Gastrocnemius medialis (tissue), 4 donors: ENCODE results near the gene SCAMP1. TPM values are rescaled to one million over a fixed set of nuclear protein-coding genes. Genes with fewer than 3 reads are reported as not detected.

Experiments
- ATAC-seq, 2 donors: fragments of 150-250 bp; one replicate each; pipeline ENCODE4 v1.9.1; 2016
- DNase-seq, 2 donors: peaks; one replicate each; pipeline ENCODE4 v3.0.0-alpha.2; 2019
- H3K27ac ChIP-seq, 4 donors: fragments of 200-600 bp; sonication (generic); 1 replicate in 1 of 4; 2 replicates in 3 of 4; pipeline ENCODE4 v1.5.1; 2016 to 2018; ENCODE audit warnings: mild to moderate bottlenecking in 2 of 4, moderate library complexity in 1 of 4
- H3K27me3 ChIP-seq, 3 donors: fragments of 200-600 bp; sonication (generic) in 2 of 3; 1 replicate in 1 of 3; 2 replicates in 2 of 3; pipeline versions ENCODE4 v1.5.1 to v1.6.0; 2016 to 2019; ENCODE audit warnings: mild to moderate bottlenecking in 1 of 3, moderate library complexity in 1 of 3
- H3K36me3 ChIP-seq, 2 donors: fragments of 200-600 bp; sonication (generic) in 1 of 2; one replicate each; pipeline ENCODE4 v1.5.1; 2017 to 2018
- H3K4me1 ChIP-seq, 2 donors: fragments of 200-600 bp; sonication (generic) in 1 of 2; one replicate each; pipeline ENCODE4 v1.5.1; 2016 to 2017; ENCODE audit warnings: mild to moderate bottlenecking in 2 of 2
- H3K4me3 ChIP-seq, 4 donors: fragments of 200-600 bp; sonication (generic) in 3 of 4; 1 replicate in 1 of 4; 2 replicates in 3 of 4; pipeline ENCODE4 v1.5.1; 2016 to 2019; ENCODE audit warnings: mild to moderate bottlenecking in 2 of 4
- H3K9me3 ChIP-seq, 3 donors: fragments of 200-600 bp; sonication (generic) in 2 of 3; 1 replicate in 1 of 3; 2 replicates in 2 of 3; pipeline ENCODE4 v1.5.1; 2016 to 2019
- POLR2A ChIP-seq, 2 donors: fragments of 450-650 bp; IDR thresholded peaks; one replicate each; pipeline ENCODE4 v1.6.1; 2017; ENCODE audit warnings: antibody characterized with exemption in 2 of 2, mild to moderate bottlenecking in 2 of 2, moderate library complexity in 2 of 2
- in situ Hi-C, 4 donors: fragments of 200-750 bp; cut with MboI; loops; one replicate each; pipeline versions ENCODE4 v1.15.0 to v1.8.0; 2017; ENCODE audit warnings: low sequenced_read_pairs in 4 of 4
- intact Hi-C: fragments of 100-400 bp; cut with DNase I; formaldehyde crosslinking; loops from one replicate; pipeline ENCODE4 v1.15.1; 2023; ENCODE audit warnings: low total_unique reads
- total RNA-seq, 4 donors: library from RNA; depleted of rRNA; stranded (reverse); fragments of >200 nt; gene quantifications; one replicate each; pipeline versions ENCODE4 v1.1.0 to v1.2.3, GENCODE V29; 2016
- TF ChIP-seq, protein P1 (sequence below), 5 experiments: fragments of 450-650 bp in 3 of 5; fragments of 200-600 bp in 2 of 5; sonication (generic) in 2 of 5; IDR thresholded peaks in 4 of 5; conservative IDR thresholded peaks in 1 of 5; 1 replicate in 4 of 5; 2 replicates in 1 of 5; pipeline ENCODE4 v1.5.1; 2016 to 2019; ENCODE audit warnings: antibody characterized with exemption in 5 of 5, mild to moderate bottlenecking in 3 of 5, moderate library complexity in 3 of 5

SCAMP1 gene
- total RNA-seq, 4 donors from 2014 or later, result 17.5 to 35.2 (median 22.0) TPM

DNA sequence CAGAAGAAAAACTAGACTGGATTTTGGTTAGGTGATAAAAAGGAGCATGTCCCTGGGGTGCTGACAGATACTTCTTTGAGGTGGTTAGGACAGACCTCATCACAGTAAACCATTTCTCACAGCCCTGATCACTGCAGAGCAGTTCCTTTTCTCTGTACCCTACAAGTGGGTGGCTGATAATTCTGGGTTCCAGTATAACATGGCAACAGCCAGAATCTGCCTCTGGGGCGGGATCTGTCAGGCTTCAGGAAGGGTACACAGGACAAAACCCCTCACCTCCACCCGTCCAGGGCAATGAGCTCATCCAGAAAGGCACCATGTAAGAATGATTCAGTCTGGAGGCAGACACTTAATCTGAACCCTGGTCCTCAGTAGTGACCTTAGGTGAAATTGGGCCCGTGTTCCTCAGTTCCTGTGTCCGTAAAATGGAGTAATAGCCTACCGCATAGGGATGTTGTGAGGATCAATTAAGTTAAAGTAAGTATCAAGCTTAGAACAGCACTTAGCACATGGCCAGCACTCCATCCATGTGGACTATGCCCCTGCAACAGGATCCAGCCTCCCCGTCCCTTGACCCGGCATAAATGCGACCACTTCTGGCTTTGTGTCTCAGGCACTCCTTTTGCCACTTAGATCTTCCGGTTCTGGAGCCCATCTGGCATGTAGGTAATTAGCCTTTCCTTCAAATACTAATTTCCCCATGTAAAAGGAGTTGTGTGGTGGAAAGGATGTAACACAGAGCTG, 159.0 kb downstream of the SCAMP1 start:
- H3K4me3 ChIP-seq, result no peak overlapping the region
- H3K27me3 ChIP-seq, result no peaks in the 10 kb centered on the region
- H3K9me3 ChIP-seq, result no peaks in the 10 kb centered on the region
- TF ChIP-seq POLR2A (IDR thresholded peaks at IDR 0.05), result no peak
- TF ChIP-seq, protein P1, sequence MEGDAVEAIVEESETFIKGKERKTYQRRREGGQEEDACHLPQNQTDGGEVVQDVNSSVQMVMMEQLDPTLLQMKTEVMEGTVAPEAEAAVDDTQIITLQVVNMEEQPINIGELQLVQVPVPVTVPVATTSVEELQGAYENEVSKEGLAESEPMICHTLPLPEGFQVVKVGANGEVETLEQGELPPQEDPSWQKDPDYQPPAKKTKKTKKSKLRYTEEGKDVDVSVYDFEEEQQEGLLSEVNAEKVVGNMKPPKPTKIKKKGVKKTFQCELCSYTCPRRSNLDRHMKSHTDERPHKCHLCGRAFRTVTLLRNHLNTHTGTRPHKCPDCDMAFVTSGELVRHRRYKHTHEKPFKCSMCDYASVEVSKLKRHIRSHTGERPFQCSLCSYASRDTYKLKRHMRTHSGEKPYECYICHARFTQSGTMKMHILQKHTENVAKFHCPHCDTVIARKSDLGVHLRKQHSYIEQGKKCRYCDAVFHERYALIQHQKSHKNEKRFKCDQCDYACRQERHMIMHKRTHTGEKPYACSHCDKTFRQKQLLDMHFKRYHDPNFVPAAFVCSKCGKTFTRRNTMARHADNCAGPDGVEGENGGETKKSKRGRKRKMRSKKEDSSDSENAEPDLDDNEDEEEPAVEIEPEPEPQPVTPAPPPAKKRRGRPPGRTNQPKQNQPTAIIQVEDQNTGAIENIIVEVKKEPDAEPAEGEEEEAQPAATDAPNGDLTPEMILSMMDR (IDR thresholded peaks at IDR 0.05 in 4 of 5, conservative IDR thresholded peaks at IDR 0.05 in 1 of 5), result no peak
- DNase-seq, result no peak
- intact Hi-C loops (loop anchor here (10.0 kb wide), 1 partner anchor 225 kb away; the partner anchor contains the start of gene AP3B1), in situ Hi-C loops (no loop called here)
- ATAC-seq, result no peak
- no peak overlapping the region for H3K27ac ChIP-seq
- no peaks in the 10 kb centered on the region for H3K36me3 ChIP-seq
- H3K4me1 ChIP-seq, result peaks cover 8 to 9% of the 10 kb centered on the region in 2 donors

DNA sequence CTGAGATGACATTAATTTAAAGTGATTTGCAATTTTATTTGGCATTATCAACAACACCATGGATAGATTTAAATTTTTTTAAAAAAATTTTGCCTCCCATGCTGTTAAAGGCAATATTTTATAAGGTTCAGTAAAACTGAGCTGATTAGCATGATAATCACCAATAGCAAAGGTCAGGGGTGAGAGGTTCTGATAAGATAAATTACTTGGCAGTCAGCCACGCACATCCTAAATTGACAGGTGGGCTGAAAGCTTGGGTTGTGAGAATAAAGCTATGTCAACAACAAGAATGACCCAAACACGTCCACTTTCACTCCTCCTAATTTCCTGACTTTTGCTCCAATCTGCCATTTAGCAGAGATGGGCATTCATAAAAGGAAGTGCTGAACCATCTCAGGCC, 161.0 kb downstream of the SCAMP1 start:
- intact Hi-C loops (no loop called here), in situ Hi-C loops (no loop called here)
- peaks cover 9 to 11% of the 10 kb centered on the region in 2 donors for H3K4me1 ChIP-seq

DNA sequence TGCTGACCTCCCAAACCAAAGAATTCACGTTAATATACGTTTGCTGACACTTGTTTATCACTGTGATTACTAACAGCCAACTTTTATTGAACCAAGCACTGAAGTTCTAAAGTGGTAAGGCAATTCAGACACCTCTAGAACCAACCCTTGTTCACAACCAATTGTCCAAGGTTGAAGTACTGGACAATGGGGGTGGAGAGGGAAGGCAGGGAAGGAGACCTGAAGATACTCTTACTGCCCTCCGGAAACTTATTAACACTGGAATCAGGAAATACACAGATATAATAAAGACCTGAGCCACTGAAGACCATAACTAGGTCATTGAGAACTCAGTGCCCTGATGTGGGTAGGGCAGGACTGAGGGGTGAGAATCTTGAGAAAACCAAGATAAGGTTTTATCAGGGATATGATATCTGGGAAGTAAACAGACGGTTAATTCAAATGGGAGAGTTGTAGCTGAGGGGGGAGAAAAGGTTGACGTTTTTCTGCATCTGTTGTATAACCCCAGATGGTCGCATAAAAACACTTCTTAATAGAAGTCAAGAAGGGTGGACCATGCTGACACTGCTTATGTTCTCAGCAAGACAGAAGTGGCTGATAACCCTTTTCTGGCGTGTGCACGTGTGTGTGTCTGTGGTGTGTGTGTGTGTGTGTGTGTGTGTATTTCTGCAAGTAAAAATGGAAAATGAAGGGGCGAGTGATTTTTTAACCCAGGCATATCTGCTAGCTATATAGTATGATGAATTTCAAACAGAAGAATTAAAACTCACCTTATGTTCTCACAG, 162.3 kb downstream of the SCAMP1 start:
- Histone ChIP-seq H3K9me3 (no peaks in the 10 kb centered on the region), H3K4me3 (no peak overlapping the region), H3K27me3 (no peaks in the 10 kb centered on the region), H3K27ac (no peak overlapping the region), H3K36me3 (no peaks in the 10 kb centered on the region), H3K4me1 (peaks cover 9 to 24% of the 10 kb centered on the region in 2 donors)
- intact Hi-C loops (no loop called here), in situ Hi-C loops (no loop called here)
- DNase-seq (no peak), ATAC-seq (no peak)
- no peak for TF ChIP-seq POLR2A (IDR thresholded peaks at IDR 0.05)
- TF ChIP-seq, protein P1 (IDR thresholded peaks at IDR 0.05 in 4 of 5, conservative IDR thresholded peaks at IDR 0.05 in 1 of 5), result no peak

More for the DNA sequence above, 161.0 kb downstream of the SCAMP1 start:
- no peak overlapping the region for H3K4me3 ChIP-seq
- DNase-seq (no peak), ATAC-seq (no peak)
- TF ChIP-seq, protein P1 (IDR thresholded peaks at IDR 0.05 in 4 of 5, conservative IDR thresholded peaks at IDR 0.05 in 1 of 5), result no peak
- no peak for TF ChIP-seq POLR2A (IDR thresholded peaks at IDR 0.05)
- H3K27ac ChIP-seq, result no peak overlapping the region
- H3K27me3 ChIP-seq, result no peaks in the 10 kb centered on the region
- no peaks in the 10 kb centered on the region for H3K9me3 ChIP-seq
- no peaks in the 10 kb centered on the region for H3K36me3 ChIP-seq

DNA sequence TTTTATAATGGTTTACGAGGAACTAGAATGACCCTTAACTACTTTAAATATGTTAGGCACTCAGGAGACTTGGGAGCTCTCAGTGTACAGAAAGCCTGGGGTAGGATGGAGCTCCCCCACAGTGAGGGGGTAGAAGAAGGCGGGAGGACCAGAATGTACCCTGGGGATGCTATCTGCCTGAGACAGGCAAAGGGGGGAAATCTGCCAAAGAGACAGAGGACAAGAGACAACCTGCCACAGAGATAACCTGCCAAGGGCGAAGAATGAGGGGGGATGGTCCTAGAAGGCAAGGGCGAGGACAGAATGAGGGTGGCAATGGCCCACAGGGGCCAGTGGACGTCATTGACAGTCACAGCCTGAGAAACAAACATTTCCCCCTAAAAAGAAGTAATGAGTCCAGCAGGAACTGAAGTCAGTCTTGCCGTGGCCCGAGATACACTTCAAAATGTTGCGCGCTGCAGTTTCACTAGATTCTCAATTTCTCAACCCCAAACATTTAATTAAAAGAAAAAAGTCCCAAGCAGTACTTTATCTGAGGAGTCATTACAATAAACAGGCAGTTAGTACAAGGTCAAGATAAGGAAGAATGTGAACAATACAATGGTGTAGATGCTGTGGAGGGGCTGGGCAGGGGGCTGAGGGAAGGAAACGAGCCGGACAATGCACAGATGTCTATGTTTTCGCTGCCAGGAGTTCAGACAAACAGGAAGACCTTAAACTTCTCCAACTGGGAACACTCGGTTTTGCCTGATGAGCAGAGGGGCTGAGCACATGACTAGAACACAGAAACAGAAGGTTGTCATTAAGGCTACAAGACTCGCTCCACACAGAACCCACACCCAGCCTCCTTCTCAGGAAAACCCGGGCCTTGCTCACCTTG, 163.1 kb downstream of the SCAMP1 start:
- H3K4me1 ChIP-seq, result peaks cover 5 to 28% of the 10 kb centered on the region in 2 donors
- TF ChIP-seq, protein P1 (IDR thresholded peaks at IDR 0.05 in 4 of 5, conservative IDR thresholded peaks at IDR 0.05 in 1 of 5), result no peak
- TF ChIP-seq POLR2A (IDR thresholded peaks at IDR 0.05), result no peak
- no peaks in the 10 kb centered on the region for H3K27me3 ChIP-seq
- H3K9me3 ChIP-seq, result no peaks in the 10 kb centered on the region
- in situ Hi-C loops, result no loop called here
- no peak for ATAC-seq
- H3K27ac ChIP-seq, result peak overlapping the region in 1 of 4 donors; percentile 35
- no peaks in the 10 kb centered on the region for H3K36me3 ChIP-seq
- intact Hi-C loops, result no loop called here
- no peak overlapping the region for H3K4me3 ChIP-seq
- DNase-seq, result no peak
